Neutrophil (primary cell): ENCODE results near the gene PROK1.

Experiments used
- H3K27ac ChIP-seq: fragments of 200-600 bp; sonication (generic); 2 replicates; pipeline ENCODE4 v1.5.1; 2016; ENCODE audit warnings: mild to moderate bottlenecking, moderate library complexity
- H3K27me3 ChIP-seq: fragments of 200-600 bp; sonication (generic); 2 replicates; pipeline ENCODE4 v1.6.0; 2016; ENCODE audit warnings: mild to moderate bottlenecking
- H3K36me3 ChIP-seq: fragments of 200-600 bp; sonication (generic); 2 replicates; pipeline ENCODE4 v1.5.1; 2017
- H3K4me1 ChIP-seq, 2 experiments: fragments of 200-600 bp in 1 of 2; sonication (generic) in 1 of 2; 1 replicate in 1 of 2; 2 replicates in 1 of 2; pipeline versions ENCODE4 v1.5.1 to v1.6.1; 2013 to 2016; ENCODE audit warnings: low read depth in 1 of 2, low read length in 1 of 2, mild to moderate bottlenecking in 1 of 2, moderate library complexity in 1 of 2; ENCODE audit not compliant: control insufficient read depth in 1 of 2, insufficient read depth in 1 of 2
- H3K4me3 ChIP-seq, 2 experiments: fragments of 200-600 bp in 1 of 2; sonication (generic) in 1 of 2; 1 replicate in 1 of 2; 2 replicates in 1 of 2; pipeline ENCODE4 v1.5.1; 2013 to 2016; ENCODE audit warnings: low read depth in 1 of 2, low read length in 1 of 2, mild to moderate bottlenecking in 1 of 2, moderate library complexity in 1 of 2
- H3K9me3 ChIP-seq: fragments of 200-600 bp; sonication (generic); 2 replicates; pipeline ENCODE4 v1.5.1; 2016
- CTCF ChIP-seq: fragments of 200-600 bp; sonication (generic); IDR thresholded peaks from 2 replicates; pipeline ENCODE4 v1.5.1; 2016; ENCODE audit warnings: antibody characterized with exemption

The PROK1 gene

GRCh38 chr1:110477041-110477440 lies 26.1 kb downstream of the PROK1 start:
- Histone ChIP-seq H3K27ac (no peak overlapping the region), H3K27me3 (peaks cover 8% of the 10 kb centered on the region), H3K4me1 (no peaks in the 10 kb centered on the region), H3K4me3 (no peak overlapping the region), H3K36me3 (no peaks in the 10 kb centered on the region), H3K9me3 (no peaks in the 10 kb centered on the region)
- TF ChIP-seq CTCF = no peak

- peaks cover 8% of the 10 kb centered on the region for H3K27me3 ChIP-seq
- no peaks in the 10 kb centered on the region for H3K9me3 ChIP-seq
- no peak overlapping the region for H3K4me3 ChIP-seq
- no peaks in the 10 kb centered on the region for H3K36me3 ChIP-seq
- H3K4me1 ChIP-seq = no peaks in the 10 kb centered on the region
- no peak for TF ChIP-seq CTCF
- no peak overlapping the region for H3K27ac ChIP-seq
These were observed 26.6 kb downstream of the PROK1 start for GRCh38 chr1:110477445-110477957.

- Histone ChIP-seq H3K4me1 (no peaks in the 10 kb centered on the region), H3K36me3 (no peaks in the 10 kb centered on the region), H3K9me3 (no peaks in the 10 kb centered on the region), H3K27ac (no peak overlapping the region), H3K4me3 (no peak overlapping the region), H3K27me3 (peaks cover 13% of the 10 kb centered on the region)
- TF ChIP-seq CTCF = no peak
These were observed 27.2 kb downstream of the PROK1 start for GRCh38 chr1:110477967-110478640.

GRCh38 chr1:110478886-110479285 lies 27.9 kb downstream of the PROK1 start:
- no peak overlapping the region for H3K27ac ChIP-seq
- no peaks in the 10 kb centered on the region for H3K36me3 ChIP-seq
- no peak for TF ChIP-seq CTCF
- no peaks in the 10 kb centered on the region for H3K4me1 ChIP-seq
- peaks cover 18% of the 10 kb centered on the region for H3K27me3 ChIP-seq
- H3K9me3 ChIP-seq = no peaks in the 10 kb centered on the region
- H3K4me3 ChIP-seq = no peak overlapping the region

GRCh38 chr1:110480356-110481096 lies 29.6 kb downstream of the PROK1 start:
- Histone ChIP-seq H3K9me3 (no peaks in the 10 kb centered on the region), H3K4me3 (no peak overlapping the region)
- no peak for TF ChIP-seq CTCF

More at GRCh38 chr1:110480356-110481096, 29.6 kb downstream of the PROK1 start:
- H3K36me3 ChIP-seq = no peaks in the 10 kb centered on the region
- H3K27ac ChIP-seq = no peak overlapping the region
- H3K4me1 ChIP-seq = no peaks in the 10 kb centered on the region
- H3K27me3 ChIP-seq = peaks cover 18% of the 10 kb centered on the region
